ENCODE data around the gene PNMA5. TPM values are rescaled to one million over a fixed set of nuclear protein-coding genes. Genes with fewer than 3 reads are reported as not detected.

Gene PNMA5
- total and polyA plus RNA-seq, 8 donors = 0.07 to 0.17 (median 0.11) TPM; not detected in 2

DNA sequence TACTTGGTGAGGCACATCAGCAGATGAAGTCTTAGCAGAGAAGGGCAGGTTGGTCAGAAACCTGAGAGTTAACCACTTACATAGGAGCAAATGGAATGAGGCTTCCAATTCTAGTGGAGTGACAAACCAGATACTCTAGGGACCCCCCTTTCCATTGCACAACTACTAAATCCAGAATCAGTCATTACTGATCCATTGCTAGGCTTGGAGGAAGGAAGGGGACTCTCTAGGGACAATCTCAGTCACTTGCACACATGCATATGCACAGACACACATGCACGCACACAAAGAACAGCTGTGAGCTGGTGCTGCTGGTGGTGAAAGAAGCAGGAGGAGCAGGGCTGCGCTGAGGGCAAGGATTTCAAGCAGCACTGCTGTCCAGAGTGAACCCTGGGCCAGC, 25.7 kb downstream of the PNMA5 start:
- no peak for DNase-seq
- H3K4me3 ChIP-seq = no peak overlapping the region
- intact Hi-C loops (cut with DNase I) = no loop called here

GRCh38 chrX:152960115-152960514, 33.8 kb downstream of the PNMA5 start:
- TF ChIP-seq, protein P1, sequence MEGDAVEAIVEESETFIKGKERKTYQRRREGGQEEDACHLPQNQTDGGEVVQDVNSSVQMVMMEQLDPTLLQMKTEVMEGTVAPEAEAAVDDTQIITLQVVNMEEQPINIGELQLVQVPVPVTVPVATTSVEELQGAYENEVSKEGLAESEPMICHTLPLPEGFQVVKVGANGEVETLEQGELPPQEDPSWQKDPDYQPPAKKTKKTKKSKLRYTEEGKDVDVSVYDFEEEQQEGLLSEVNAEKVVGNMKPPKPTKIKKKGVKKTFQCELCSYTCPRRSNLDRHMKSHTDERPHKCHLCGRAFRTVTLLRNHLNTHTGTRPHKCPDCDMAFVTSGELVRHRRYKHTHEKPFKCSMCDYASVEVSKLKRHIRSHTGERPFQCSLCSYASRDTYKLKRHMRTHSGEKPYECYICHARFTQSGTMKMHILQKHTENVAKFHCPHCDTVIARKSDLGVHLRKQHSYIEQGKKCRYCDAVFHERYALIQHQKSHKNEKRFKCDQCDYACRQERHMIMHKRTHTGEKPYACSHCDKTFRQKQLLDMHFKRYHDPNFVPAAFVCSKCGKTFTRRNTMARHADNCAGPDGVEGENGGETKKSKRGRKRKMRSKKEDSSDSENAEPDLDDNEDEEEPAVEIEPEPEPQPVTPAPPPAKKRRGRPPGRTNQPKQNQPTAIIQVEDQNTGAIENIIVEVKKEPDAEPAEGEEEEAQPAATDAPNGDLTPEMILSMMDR (IDR thresholded peaks at IDR 0.05) = no peak
- no peak overlapping the region for H3K27ac ChIP-seq
- DNase-seq = no peak
- no peaks in the 10 kb centered on the region for H3K9me3 ChIP-seq
- peaks cover 0 to 5% of the 10 kb centered on the region in 2 donors for H3K4me1 ChIP-seq
- H3K27me3 ChIP-seq = no peaks in the 10 kb centered on the region
- intact Hi-C loops (cut with DNase I) = no loop called here
- H3K4me3 ChIP-seq = no peak overlapping the region
- no peak for ATAC-seq
- no peaks in the 10 kb centered on the region for H3K36me3 ChIP-seq

More for the DNA sequence above, 25.7 kb downstream of the PNMA5 start:
- Histone ChIP-seq H3K4me1 (no peaks in the 10 kb centered on the region), H3K27me3 (no peaks in the 10 kb centered on the region), H3K27ac (no peak overlapping the region), H3K36me3 (no peaks in the 10 kb centered on the region), H3K9me3 (no peaks in the 10 kb centered on the region)
- TF ChIP-seq, protein P1 (IDR thresholded peaks at IDR 0.05) = no peak
- ATAC-seq = no peak

- DNase-seq = no peak
- no peaks in the 10 kb centered on the region for H3K9me3 ChIP-seq
- intact Hi-C loops (cut with DNase I) = no loop called here
- no peaks in the 10 kb centered on the region for H3K36me3 ChIP-seq
- H3K27me3 ChIP-seq = no peaks in the 10 kb centered on the region
- H3K27ac ChIP-seq = no peak overlapping the region
- H3K4me3 ChIP-seq = no peak overlapping the region
- TF ChIP-seq, protein P1 (IDR thresholded peaks at IDR 0.05) = no peak
- ATAC-seq = no peak
- peaks cover 0 to 5% of the 10 kb centered on the region in 2 donors for H3K4me1 ChIP-seq
Observed at GRCh38 chrX:152959626-152960025, 34.3 kb downstream of the PNMA5 start.

DNA sequence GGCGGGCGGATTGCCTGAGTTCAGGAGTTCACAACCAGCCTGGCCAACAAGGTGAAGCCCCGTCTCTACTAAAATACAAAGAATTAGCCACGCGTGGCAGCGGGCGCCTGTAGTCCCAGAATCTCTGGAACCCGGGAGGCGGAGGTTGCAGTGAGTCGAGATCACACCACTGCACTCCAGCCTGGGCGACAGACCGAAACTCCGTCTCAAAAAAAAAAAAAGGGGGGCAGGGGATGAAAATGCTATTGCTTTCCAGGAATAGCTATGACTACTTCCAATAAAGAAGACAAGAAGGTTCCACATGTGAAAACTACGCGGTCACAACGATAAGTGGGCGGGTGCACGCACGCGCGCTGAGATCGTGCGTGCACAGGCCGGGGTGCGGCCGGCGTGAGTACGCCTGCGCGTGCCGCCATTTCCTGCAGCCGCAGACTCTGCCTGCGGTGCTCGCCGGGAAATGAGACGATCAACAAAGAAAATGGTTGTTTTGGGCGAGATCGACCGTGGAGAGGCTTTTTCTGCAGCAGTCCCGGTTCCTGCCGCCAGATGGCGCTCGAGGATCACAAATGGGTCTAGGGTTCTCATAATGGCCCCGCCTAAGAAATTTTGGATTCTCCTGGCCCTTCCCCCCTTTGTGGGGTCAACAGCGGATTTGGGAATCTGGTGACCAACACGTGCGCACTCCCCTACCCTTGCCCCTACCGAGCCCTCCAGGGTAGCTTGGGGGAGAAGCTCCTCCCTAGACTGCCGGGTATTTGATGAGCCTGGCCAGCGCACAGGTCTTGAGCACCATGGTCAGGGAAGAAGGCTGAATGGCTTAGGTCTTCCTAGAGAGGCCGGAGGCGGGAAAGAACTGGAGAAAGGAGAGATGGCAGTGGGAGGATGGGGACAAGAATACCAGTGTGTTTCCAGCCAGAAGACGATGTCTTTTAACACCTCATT, 35.1 kb downstream of the PNMA5 start:
- H3K27me3 ChIP-seq = no peaks in the 10 kb centered on the region
- ATAC-seq (peak; percentile 96), DNase-seq (peak; percentile 85 to 93 (median 88))
- no peaks in the 10 kb centered on the region for H3K36me3 ChIP-seq
- H3K27ac ChIP-seq = peak overlapping the region; percentile 57 to 67
- H3K4me1 ChIP-seq = peaks cover 0 to 5% of the 10 kb centered on the region in 2 donors
- peak overlapping the region in 1 of 2 donors; percentile 29 for H3K4me3 ChIP-seq
- TF ChIP-seq, protein P1 (IDR thresholded peaks at IDR 0.05) = peak; percentile 89
- intact Hi-C loops (cut with DNase I) = no loop called here
- H3K9me3 ChIP-seq = no peaks in the 10 kb centered on the region

GRCh38 chrX:152958047-152958446, 35.9 kb downstream of the PNMA5 start:
- Histone ChIP-seq H3K27me3 (no peaks in the 10 kb centered on the region), H3K27ac (peak overlapping the region in 1 of 2 donors; percentile 57), H3K4me1 (peaks cover 0 to 5% of the 10 kb centered on the region in 2 donors), H3K4me3 (peak overlapping the region in 1 of 2 donors; percentile 29), H3K9me3 (no peaks in the 10 kb centered on the region), H3K36me3 (no peaks in the 10 kb centered on the region)
- ATAC-seq (no peak), DNase-seq (no peak)
- intact Hi-C loops (cut with DNase I) = no loop called here
- TF ChIP-seq, protein P1 (IDR thresholded peaks at IDR 0.05) = no peak
